Endothelial cell of umbilical vein (primary cell): Measurements from ENCODE around the gene TUBB2A.
"Not testable (repeated sequence)": the region's sequence is repeated elsewhere in the genome, so short reads cannot be mapped to it uniquely, and the experiment has no call there.

ENCODE experiments used
- CTCF ChIP-seq, 2 donors: IDR thresholded peaks; 1 replicate in 1 of 2; 2 replicates in 1 of 2; pipeline ENCODE4 v1.5.1; 2011; ENCODE audit warnings: low read length in 2 of 2, mild to moderate bottlenecking in 2 of 2, moderate library complexity in 2 of 2, control low read depth in 1 of 2, inconsistent platforms in 1 of 2, low read depth in 1 of 2; ENCODE audit not compliant: insufficient read depth in 1 of 2; ENCODE audit errors: extremely low read depth in 1 of 2
- FOS ChIP-seq: IDR thresholded peaks from 2 replicates; pipeline ENCODE4 v1.6.1; 2011; ENCODE audit warnings: mild to moderate bottlenecking, low read length, moderate library complexity, borderline replicate concordance; ENCODE audit not compliant: insufficient read depth
- JUN ChIP-seq: IDR thresholded peaks from 2 replicates; pipeline ENCODE4 v1.6.1; 2011; ENCODE audit warnings: borderline replicate concordance, low read depth; ENCODE audit not compliant: insufficient read length, insufficient read depth
- MYC ChIP-seq: IDR thresholded peaks from one replicate; pipeline ENCODE4 v1.6.1; 2011; ENCODE audit warnings: mild to moderate bottlenecking, low read depth, low read length
- POLR2A ChIP-seq: IDR thresholded peaks from 2 replicates; pipeline ENCODE4 v1.6.1; 2012; ENCODE audit warnings: low read depth, mild to moderate bottlenecking, control low read depth, low read length
- POLR2AphosphoS5 ChIP-seq: IDR thresholded peaks from 2 replicates; pipeline ENCODE4 v1.6.1; 2012; ENCODE audit warnings: low read depth, mild to moderate bottlenecking, control low read depth, low read length, moderate library complexity; ENCODE audit not compliant: insufficient read depth

GRCh38 chr6:3178666-3179065, 21.3 kb upstream of the TUBB2A start:
- not testable (repeated sequence) for TF ChIP-seq JUN; FOS; POLR2AphosphoS5; POLR2A; CTCF (IDR thresholded peaks at IDR 0.05; ENCODE audit: extremely low read depth in 1 of 2, insufficient read depth in 1 of 2, low read depth in 1 of 2, low read length in 2 of 2); MYC
